Measurements from ENCODE around the gene MCTP2.
"Not testable (repeated sequence)": the region's sequence is repeated elsewhere in the genome, so short reads cannot be mapped to it uniquely, and the experiment has no call there.

MCTP2 gene

GRCh38 chr15:94453227-94453988 lies 222.0 kb downstream of the MCTP2 start:
- no peak for DNase-seq (ENCODE audit: low read depth in 2 of 2)

- no peak for DNase-seq (ENCODE audit: low read depth in 2 of 2)
These were observed 223.9 kb downstream of the MCTP2 start for GRCh38 chr15:94455297-94455696.

- no peak for DNase-seq (ENCODE audit: low read depth in 2 of 2)
These were observed 224.9 kb downstream of the MCTP2 start for GRCh38 chr15:94456226-94456625.

- no peak for DNase-seq (ENCODE audit: low read depth in 2 of 2)
These were observed 226.3 kb downstream of the MCTP2 start for GRCh38 chr15:94457661-94458060.

GRCh38 chr15:94460624-94461023 lies 229.3 kb downstream of the MCTP2 start:
- no peak for DNase-seq (ENCODE audit: low read depth in 2 of 2)

- DNase-seq (ENCODE audit: low read depth in 2 of 2), result no peak
These were observed 235.7 kb downstream of the MCTP2 start for GRCh38 chr15:94467034-94467433.

- no peak for DNase-seq (ENCODE audit: low read depth in 2 of 2)
These were observed 239.1 kb downstream of the MCTP2 start for GRCh38 chr15:94470492-94470891.

- DNase-seq (ENCODE audit: low read depth in 2 of 2), result no peak
These were observed 245.3 kb downstream of the MCTP2 start for GRCh38 chr15:94476686-94477085.

GRCh38 chr15:94477913-94478553 lies 246.7 kb downstream of the MCTP2 start:
- no peak for DNase-seq (ENCODE audit: low read depth in 2 of 2)

GRCh38 chr15:94478763-94479162 lies 247.4 kb downstream of the MCTP2 start:
- no peak for DNase-seq (ENCODE audit: low read depth in 2 of 2)

GRCh38 chr15:94480289-94480834 lies 249.0 kb downstream of the MCTP2 start:
- no peak for DNase-seq (ENCODE audit: low read depth in 2 of 2)

- no peak for DNase-seq (ENCODE audit: low read depth in 2 of 2)
These were observed 253.9 kb downstream of the MCTP2 start for GRCh38 chr15:94485148-94485719.

GRCh38 chr15:94487635-94488034 lies 256.3 kb downstream of the MCTP2 start:
- no peak for DNase-seq (ENCODE audit: low read depth in 2 of 2)

GRCh38 chr15:94493176-94493575 lies 261.8 kb downstream of the MCTP2 start:
- DNase-seq (ENCODE audit: low read depth in 2 of 2), result no peak

GRCh38 chr15:94493586-94493985 lies 262.2 kb downstream of the MCTP2 start:
- not testable (repeated sequence) for DNase-seq (ENCODE audit: low read depth in 2 of 2)

- no peak for DNase-seq (ENCODE audit: low read depth in 2 of 2)
These were observed 263.4 kb downstream of the MCTP2 start for GRCh38 chr15:94494732-94495131.

- DNase-seq (ENCODE audit: low read depth in 2 of 2), result no peak
These were observed 271.9 kb downstream of the MCTP2 start for GRCh38 chr15:94503293-94503692.

- DNase-seq (ENCODE audit: low read depth in 2 of 2), result no peak
These were observed 277.9 kb downstream of the MCTP2 start for GRCh38 chr15:94509259-94509658.

GRCh38 chr15:94522125-94522524 lies 290.8 kb downstream of the MCTP2 start:
- no peak for DNase-seq (ENCODE audit: low read depth in 2 of 2)

- no peak for DNase-seq (ENCODE audit: low read depth in 2 of 2)
These were observed 292.5 kb downstream of the MCTP2 start for GRCh38 chr15:94523873-94524272.

- DNase-seq (ENCODE audit: low read depth in 2 of 2), result no peak
These were observed 293.2 kb downstream of the MCTP2 start for GRCh38 chr15:94524565-94524964.

GRCh38 chr15:94526071-94526689 lies 294.8 kb downstream of the MCTP2 start:
- DNase-seq (ENCODE audit: low read depth in 2 of 2), result no peak
